ENCODE data around the gene TLE2.
A peak's percentile ranks its signal among the peaks of the same experiment; 100 is the strongest.

TLE2 gene

DNA sequence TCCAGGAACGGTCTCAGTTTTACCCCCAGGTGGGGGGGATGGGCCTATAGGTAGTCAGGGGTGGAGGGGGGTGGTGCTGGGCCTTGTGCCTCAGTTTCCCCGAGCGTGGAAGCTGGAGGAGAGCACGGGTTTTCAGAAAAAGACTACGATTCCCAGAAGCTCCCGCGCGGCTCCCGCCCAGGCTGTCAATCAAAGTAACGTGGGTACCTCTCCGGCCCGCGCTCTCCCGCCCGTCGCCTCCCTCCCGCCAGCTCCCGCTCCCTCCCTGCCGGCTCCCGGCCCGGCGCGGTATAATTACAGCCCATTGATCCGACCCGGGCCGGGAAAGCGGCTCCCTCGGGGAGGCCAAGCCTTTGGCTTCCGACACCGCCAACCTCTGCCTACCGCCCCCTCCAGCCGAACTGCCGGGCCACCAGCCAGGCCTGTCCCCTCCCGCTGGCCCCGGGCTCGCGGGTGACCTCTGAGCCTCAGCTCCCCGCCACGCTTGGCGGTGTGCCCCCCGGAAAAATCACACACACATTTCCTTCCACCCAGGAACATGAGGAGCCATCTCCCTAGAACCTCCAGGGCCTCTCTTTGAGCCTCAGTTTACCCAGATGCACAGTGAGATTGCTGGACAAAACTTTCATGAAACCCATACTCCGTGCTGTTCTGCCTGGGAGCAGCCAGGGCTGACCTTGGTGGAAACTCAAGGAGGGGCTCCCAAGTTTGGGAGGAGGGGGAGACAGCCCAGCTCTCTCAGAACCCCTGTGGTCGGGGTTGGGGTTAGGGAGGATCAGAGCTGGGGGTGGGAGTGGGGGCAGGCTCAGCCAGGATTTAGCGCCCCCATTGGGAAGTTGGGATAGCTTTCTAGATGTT, 7.3 kb upstream of the TLE2 start:
- DNase-seq (ENCODE audit: low read depth): peak; percentile 64

DNA sequence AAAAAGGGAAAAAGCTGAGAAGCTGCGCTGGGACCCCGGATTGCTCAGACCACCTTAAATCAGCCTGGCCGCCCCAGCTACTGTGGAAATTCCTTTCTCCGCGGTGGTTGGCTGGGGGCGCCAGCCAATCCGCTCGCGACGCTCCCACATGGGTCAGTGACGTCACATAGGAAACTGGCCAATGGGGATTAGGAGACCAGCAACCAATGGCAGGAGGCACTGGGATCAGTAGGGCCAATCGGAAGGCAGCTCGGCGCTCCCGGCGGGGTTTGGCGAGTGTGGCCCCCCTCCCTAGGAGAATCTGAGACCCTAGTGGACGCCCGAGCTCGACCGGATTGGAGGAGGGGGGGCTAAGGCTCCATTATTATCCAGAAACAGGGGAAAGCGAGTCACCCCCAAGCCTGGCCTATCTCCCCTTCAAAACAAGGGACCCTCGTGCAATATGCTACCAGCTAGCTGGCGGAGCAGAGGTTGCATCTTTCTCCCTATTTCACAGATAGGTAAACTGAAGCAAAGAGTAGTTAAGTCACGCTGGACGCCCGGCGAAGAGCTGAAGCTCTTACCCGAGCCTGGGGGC, 6.5 kb upstream of the TLE2 start:
- DNase-seq (ENCODE audit: low read depth): peak; percentile 87

DNA sequence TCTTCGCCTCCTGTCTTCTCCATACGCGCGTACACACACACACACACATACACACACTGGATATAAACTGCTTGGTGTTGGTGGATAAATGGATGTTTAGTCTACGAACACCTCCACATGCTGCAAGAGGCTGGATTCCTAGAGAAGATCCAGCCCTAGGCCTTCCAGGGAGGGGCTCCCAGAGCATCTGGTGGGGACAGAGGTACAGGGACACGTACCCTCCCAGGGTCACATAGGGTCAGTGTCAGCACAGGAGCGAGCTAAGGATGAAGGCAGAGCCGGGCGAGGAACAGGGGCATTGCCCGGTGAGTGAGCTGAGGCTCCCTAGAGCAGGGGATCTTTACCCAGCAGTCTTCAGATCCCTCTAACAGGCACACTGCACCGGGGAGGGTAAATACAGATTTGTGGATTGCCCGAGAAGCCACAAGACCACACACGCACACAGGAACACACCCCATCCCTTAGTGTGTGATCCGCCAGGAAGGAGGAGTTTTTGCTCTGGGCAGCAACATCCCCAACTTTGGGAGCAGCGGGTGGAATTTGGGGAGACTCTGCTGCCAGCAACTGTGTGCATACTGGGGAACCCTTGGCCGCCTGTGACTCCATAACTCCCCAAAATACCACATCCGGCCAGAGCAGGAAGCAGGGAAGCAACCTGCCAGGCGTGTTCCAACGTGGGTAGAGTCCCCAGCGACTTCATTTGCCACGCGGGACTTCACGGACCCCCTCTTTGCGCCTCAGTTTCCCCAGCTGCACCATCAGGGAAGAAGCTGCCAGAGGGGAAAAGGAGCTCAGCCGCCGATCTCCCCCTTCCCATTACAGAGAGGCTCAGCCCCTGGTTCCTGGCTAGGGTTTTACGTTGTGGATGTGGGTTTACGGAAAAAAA, 5.8 kb upstream of the TLE2 start:
- peak; percentile 16 for DNase-seq (ENCODE audit: low read depth)

DNA sequence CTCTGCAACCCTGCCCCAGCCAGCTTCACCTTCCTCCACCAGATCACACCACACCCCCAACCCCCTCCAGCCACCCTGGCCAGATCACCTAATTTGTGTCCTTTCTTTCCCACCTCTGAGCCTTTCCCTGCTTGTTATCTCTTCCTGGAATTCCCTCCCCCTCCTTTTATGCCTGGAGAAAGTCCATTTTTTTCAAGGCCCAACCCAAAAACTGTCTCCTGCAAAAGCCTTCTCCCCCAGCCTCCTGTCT, 5.3 kb upstream of the TLE2 start:
- no peak for DNase-seq (ENCODE audit: low read depth)

DNA sequence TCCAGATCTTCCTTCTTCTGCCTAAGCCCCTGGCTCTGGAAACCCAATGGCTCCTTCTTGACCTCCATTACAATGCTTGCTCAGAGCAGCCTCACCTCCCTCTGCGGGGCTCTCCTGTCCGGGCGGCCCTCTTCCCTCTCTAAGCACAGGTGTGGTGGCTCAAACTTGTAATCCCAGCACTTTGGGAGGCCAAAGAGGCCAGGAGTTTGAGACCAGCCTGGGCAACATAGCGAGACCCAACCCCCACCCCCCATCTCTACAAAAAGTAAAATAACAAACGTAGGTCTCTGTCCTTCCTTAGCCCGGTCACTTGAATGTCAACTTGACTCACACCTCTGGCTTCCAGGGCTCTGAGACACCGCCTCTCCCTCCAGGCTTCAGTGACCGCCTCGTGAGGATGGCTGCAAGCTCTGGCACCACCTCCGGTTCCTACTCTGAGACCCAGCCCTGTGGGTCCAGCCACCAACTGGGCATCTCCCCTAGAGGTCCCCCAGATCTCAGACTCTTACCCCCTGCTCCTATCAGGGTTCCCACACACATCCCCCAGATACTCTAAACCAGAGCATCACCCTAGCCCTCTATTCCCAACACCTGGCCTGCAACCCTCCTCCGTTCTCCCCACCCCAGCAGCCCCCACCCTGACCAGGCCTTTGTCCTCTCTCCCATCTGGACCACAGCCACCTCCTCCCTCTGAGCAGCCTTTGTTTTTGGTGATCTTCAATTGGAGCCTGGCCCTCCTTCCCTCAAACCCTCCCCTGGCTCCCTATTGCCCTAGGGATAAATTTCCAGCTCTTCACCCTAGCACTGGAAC, 4.7 kb upstream of the TLE2 start:
- no peak for DNase-seq (ENCODE audit: low read depth)

DNA sequence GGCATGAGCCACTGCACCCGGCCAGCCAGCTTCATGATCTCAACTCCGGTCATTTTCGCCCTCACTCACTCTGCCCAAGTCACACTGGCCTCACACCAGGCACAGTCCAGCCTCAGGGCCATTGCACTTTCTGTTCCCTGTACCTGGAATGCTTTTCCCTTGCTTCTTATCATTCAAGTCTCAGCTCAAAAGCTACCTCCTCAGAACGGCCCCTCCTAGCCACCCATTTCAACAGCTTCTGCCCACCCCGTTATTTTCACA, 2.5 kb upstream of the TLE2 start:
- DNase-seq (ENCODE audit: low read depth): no peak

DNA sequence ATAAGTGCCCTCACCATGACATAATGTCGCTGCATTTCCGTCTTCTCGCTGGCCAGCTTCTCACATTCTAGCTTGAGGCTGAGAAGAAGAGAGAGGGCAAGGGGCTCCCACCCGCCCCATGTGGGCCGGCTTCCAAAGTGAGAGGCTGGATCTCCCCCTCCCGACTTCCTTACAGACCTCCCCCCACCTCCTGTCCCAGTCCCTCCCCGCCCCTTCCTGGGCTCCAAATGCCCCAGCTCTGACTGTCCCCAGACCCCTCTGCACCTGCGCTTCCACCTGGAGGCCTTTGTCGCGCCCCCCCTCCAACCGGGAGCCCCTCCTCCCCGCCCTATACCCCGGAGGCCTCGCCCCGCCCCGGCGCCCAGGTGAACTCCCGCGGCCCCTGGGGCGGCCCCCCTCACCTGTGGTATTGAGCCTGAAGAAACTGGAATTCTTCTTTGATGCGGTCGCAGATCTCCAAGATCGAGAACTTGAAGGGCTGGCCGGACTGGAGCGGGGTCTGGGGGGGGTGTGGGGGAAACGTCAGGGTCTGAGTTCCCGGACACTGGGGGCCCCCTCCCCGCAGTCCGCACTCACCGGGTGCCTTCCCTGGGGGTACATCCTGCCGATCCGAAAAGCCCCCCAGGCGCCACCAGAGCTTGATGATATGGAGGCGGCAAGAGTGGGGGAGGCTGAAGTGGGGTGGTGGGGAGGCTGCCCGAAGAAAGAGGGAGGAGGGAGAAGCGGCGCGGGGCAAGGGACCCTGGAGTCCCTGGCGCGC, 595 bp downstream of the TLE2 start:
- no peak for DNase-seq (ENCODE audit: low read depth)

DNA sequence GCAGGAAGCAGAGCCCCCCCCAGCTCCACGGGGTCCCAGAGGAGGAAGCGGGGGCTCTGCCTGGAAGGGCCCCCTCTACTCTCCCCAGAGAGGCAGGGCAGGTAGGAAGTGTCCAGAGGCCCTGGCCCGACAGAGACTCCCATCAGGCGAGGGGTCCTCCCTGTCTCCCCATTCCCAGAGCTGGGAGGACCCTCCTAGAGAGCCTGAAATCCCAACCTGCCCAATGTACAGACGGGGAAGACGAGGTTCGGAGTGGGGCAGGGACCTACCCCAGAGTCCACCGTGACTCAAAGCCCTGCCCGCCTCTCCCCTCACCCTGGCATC, 1.1 kb downstream of the TLE2 start:
- no peak for DNase-seq (ENCODE audit: low read depth)

DNA sequence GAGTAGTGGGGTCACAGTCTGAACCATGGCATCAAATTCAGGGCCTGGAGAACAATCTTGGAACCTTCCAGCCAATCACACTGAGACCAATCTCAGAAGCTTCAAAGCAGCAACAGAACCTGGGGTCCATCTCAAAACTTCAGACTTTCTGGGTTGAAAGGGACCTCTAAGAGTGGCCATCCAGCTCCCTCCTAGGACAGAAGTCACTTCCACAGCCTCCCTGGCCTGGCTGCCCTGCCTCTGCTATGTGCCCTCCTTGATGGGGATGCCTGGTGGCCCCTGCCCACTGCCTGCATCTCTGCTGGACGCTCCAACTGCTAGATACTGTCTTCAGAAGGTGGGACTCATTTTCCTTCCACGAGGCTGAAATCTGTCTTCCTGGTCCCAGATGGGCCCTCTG, 1.8 kb downstream of the TLE2 start:
- no peak for DNase-seq (ENCODE audit: low read depth)

DNA sequence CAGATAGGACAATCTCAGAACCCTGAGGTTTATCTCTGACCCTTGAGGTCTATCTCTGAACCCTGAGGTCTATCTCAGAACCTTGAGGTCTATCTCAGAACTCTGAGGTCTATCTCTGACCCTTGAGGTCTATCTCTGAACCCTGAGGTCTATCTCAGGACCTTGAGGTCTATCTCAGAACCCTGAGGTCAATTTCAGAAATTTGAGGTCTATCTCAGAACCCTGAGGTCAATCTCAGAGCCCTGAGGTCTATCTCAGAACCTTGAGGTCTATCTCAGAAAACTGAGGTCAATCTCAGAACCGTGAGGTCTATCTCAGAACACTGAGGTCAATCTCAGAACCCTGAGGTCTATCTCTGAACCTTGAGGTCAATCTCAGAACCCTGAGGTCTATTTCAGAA, 2.3 kb downstream of the TLE2 start:
- DNase-seq (ENCODE audit: low read depth): no peak

DNA sequence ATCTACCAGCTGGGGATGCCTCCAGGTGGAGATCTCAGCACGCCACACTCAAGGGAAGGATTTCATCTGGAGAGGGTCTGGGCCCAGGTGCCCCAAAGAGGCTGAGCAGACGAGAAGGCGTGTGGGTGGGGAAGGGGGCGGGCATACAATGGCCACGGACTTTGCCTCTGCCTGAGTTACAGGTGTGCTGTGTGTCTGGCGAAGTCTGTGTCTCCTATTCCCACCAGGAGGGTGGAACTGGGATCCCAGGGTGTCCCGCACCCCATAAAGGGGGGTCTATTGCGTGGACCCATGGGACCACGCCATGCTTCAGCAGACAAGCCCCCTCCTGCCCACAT, 3.6 kb downstream of the TLE2 start:
- DNase-seq (ENCODE audit: low read depth): no peak

DNA sequence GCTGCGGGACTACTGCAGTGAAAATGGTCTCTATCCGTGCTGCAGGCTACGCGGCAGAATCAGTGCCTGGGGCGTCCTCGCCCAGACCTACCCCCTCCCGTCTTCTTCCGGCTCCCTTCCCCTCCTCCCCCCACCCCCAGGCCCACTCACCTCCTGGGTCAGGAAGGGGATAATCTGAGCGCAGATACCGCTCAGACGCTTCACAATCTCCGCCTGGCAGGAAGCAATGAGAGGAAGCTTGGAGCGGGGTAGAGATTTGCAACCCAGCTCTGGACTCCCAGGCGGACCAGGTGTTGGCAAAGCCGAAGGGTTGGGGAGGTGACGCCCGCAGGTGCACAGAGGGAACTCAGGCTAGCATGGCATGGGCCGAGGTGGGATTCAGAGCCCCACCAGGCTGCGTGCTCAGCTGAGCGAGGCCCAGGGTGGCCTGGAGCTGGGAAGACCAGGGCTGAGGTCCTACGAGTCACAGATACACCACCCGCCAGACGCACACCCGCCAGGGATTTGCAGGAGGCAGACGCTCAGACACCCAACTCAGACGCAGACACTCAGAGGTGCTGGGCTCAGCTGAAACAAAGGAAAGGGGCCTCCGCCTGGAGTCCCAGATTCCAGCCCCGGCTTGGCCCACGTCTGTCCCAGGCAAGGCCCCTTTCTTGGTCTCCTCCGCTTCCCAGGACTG, 4.1 kb downstream of the TLE2 start:
- no peak for DNase-seq (ENCODE audit: low read depth)

DNA sequence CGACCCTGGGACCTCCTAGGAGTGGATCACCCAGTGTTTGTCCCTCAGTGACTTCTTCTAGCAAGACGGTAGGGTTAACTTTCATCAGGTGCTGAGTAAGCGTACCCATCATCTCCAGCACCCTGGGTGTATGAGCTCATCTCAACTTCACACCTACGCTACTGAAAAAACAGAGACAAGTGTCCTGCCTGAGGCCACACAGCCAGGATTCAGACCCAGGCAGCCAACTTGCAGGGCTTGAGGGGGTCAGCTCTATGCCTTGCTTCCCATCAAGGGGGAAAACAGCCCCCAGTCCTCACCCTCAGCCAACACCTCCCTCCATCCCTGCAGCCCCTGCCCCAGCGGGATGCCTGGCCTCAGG, 4.6 kb downstream of the TLE2 start:
- no peak for DNase-seq (ENCODE audit: low read depth)

DNA sequence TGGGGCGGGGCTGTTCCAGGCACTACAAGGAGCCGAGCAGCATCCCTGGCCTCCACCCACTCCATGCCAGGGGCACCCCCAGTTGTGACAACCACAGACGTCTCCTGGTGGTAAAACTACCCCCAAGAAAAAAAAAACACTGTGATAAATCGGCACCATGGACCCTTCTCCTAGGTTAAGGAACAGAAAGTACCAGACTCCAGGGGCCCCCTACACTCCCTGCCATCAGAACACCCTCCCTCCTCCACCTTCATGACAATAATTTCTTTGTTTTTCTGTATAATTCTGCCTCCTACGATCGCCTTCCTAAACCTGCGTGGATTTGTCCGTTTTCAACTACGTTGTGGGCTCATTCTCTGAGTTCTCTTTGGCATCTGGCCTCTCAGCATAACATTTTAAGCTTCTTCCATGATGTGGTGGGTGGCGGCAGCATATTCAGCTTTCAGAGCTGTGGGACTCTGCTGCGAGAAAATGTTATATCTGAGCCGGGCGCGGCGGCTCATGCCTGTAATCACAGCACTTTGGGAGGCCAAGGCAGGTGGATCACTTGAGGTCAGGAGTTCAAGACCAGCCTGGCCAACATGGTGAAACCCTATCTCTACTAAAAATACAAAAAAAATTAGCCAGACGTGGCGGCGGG, 8.6 kb downstream of the TLE2 start:
- DNase-seq (ENCODE audit: low read depth): no peak

DNA sequence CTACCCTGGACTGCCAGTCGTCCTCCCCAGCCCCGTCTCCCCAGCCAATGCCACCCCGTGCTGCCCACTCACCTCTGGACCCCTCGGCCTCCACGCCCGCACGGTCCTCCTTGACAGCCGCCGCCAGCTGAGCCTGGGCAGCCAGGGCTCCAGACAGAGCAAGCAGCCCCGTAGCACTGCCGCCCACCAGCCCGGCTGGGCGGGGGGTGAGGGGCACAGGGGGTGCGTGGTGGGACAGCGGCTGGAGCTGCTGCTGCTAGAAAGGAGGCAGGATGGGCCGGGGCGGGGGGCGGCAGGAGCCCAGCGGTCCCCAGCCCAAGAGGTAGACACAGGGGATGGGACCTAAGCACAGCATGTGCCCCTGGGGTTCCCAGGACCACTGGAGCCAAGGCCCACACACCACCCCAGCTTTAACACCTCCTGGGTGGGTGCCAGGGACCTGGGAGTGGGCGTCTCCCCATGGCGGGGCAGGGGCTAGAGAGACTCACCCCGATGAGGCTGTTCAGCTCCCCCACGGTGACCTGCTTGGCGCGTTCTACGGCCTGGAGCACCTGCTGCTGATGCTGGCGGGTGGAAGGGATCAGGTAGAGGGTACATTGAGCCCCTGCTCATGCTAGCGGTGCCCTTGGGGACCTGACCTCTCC, 9.7 kb downstream of the TLE2 start:
- no peak for DNase-seq (ENCODE audit: low read depth)

DNA sequence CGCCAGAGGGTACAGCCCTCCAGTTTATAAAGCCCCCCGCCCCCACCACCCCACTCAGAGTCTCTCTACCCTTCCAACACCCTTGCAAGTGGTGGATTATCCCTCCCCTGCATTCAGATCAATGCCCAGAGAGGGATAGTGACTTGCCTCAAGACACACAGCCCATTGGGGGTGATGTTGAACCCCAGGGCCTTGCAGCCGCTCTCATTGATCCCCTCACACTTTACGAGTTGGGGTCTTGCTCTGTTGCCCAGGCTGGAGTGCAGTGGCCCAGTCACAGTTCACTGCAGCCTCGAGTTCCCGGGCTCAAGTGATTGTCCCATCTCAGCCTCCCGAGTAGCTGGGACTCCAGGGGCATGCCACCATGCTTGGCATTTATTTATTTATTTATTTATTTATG, 11.2 kb downstream of the TLE2 start:
- DNase-seq (ENCODE audit: low read depth): no peak

DNA sequence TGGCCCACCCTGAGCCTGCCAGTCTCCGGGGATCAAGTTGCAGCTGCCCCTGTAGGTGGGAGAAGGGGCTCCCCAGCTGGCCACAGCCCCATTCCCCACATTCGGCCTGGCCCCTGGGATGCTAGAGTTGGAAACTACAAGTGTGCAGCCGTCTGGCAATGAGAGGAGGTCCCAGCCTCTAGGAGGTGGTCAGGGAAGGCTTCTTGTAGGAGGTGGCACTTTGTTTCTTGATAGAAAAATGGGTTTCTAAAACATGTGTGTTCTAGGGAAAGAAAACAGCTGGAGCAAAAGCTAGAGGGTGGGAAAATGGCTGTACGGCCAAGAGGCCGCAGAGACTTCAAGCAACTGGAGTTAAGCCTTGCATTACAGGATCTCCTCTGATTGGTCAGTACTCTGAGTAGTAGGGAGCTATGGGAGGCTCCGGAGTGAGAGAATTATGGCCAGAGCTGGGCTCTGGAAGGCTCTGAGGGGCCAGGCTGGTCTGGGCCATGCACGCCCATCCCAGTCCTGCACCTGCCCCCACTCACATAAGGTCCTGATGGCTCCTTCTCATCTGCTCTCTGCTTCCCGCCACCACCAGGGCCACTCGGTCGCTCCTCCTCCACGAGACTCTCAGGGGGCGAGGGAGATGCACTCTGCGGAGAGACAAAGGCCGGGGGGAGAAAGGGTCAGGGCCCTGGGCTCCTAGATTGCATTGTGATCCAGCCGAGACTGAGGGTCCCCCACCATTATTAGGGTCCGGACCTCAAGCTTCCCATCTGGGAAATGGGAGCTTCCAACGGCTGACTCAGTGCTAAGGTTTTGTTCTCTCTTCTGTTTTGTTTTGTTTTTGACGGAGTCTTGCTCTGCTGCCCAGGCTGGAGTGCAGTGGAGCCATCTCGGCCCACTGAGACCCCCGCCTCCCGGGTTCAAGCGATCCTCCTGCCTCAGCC, 13.7 kb downstream of the TLE2 start:
- no peak for DNase-seq (ENCODE audit: low read depth)

DNA sequence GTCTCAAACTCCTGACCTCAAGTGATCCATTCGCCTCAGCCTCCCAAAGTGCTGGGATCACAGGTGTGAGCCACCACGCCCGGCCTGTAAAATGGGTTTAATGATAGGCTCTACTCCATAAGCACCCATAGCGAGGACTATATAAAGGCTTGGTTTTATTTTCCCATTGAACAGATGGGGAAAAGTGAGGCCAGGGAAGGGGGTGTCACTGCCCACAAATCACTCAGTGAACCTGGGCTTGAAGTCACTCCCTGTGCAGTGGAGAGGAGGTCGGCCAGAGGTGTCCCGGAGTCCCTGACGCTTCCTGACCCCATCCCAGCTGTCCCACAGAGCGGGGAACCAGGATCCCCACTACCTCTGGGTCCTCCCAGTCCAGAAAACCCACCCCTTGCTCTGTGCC, 14.9 kb downstream of the TLE2 start:
- no peak for DNase-seq (ENCODE audit: low read depth)

DNA sequence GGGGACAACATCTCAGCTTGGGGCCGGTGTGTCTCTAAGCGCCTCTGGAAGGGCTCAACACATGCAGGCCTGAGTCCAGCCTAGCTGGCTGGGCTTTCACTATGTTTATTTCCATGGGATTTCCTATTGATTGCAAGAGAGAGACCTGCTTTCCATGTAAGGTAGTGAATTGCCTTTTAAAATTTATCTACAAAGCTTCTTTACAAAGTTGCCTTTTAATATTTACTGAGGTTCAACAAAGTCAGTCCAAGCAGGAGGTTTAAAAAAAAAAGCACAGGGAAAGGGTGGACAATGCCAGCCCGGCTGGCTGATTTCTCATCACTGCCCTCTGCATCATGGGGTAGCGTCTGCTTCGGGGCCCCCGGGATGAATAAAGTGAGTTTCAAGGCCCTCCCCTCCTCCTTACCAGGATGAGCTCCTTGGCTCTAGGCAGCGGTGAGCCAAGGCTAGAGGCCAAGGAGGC, 15.8 kb downstream of the TLE2 start:
- DNase-seq (ENCODE audit: low read depth): no peak
